Testis (tissue), 3 donors: ENCODE measurements around the gene TM6SF1. TPM values are rescaled to one million over a fixed set of nuclear protein-coding genes. Genes with fewer than 3 reads are reported as not detected.
"Not testable (repeated sequence)": the region's sequence is repeated elsewhere in the genome, so short reads cannot be mapped to it uniquely, and the experiment has no call there.

Experiments used
- DNase-seq: peaks from one replicate; pipeline ENCODE4 v3.0.0-alpha.2; 2019
- H3K27ac ChIP-seq, 2 donors: fragments of 200-600 bp; sonication (generic); one replicate each; pipeline ENCODE4 v1.5.1; 2019
- H3K27me3 ChIP-seq: fragments of 200-600 bp; sonication (generic); one replicate; pipeline ENCODE4 v1.5.1; 2019
- H3K36me3 ChIP-seq: fragments of 200-600 bp; sonication (generic); one replicate; pipeline ENCODE4 v1.5.1; 2017; ENCODE audit warnings: low read depth; ENCODE audit errors: missing control alignments
- H3K4me1 ChIP-seq: fragments of 200-600 bp; sonication (generic); one replicate; pipeline ENCODE4 v1.5.1; 2019
- H3K4me3 ChIP-seq, 2 donors: fragments of 200-600 bp; sonication (generic); one replicate each; pipeline ENCODE4 v1.5.1; 2017 to 2019
- H3K9me3 ChIP-seq: fragments of 200-600 bp; sonication (generic); one replicate; pipeline ENCODE4 v1.5.1; 2017
- CTCF ChIP-seq, 3 experiments: fragments of 450-650 bp in 2 of 3; fragments of 200-600 bp in 1 of 3; sonication (generic) in 1 of 3; IDR thresholded peaks; one replicate each; pipeline ENCODE4 v1.5.1; 2016 to 2019; ENCODE audit warnings: antibody characterized with exemption in 3 of 3, mild to moderate bottlenecking in 2 of 3, moderate library complexity in 1 of 3
- POLR2A ChIP-seq: fragments of 450-650 bp; IDR thresholded peaks from one replicate; pipeline ENCODE4 v1.6.1; 2017; ENCODE audit warnings: antibody characterized with exemption, mild to moderate bottlenecking, moderate library complexity
- WGBS, 2 donors: methylation state at CpG; one replicate each; pipeline ENCODE4 v1.1.5; 2018; 5-methylcytosine and 5-hydroxymethylcytosine counted together
- intact Hi-C: fragments of 100-400 bp; cut with DNase I; formaldehyde crosslinking; loops from one replicate; pipeline ENCODE4 v1.15.1; 2023; ENCODE audit warnings: low total_unique reads
- polyA plus RNA-seq: library from polyadenylated mRNA; stranded (reverse); fragments of 350-450 nt; fragmentation: Illumina TruSeq; extraction: RNeasy Lipid Tissue Mini Kit (QIAGEN cat#74804); gene quantifications from one replicate; pipeline ENCODE4 v1.2.3, GENCODE V29; 2014; ENCODE audit warnings: low read depth, low replicate concordance; ENCODE audit not compliant: insufficient read depth
- total RNA-seq, 2 donors: library from RNA; depleted of rRNA; stranded (reverse); fragments of >200 nt; gene quantifications; one replicate each; pipeline ENCODE4 v1.2.3, GENCODE V29; 2016

Gene TM6SF1
- total and polyA plus RNA-seq, 3 donors from 2014 or later = 3.0 to 9.7 (median 5.0) TPM

GRCh38 chr15:83164771-83165404 lies 57.4 kb downstream of the TM6SF1 start:
- no peak overlapping the region for H3K4me3 ChIP-seq
- H3K9me3 ChIP-seq = no peaks in the 10 kb centered on the region
- H3K4me1 ChIP-seq = peaks cover 9% of the 10 kb centered on the region
- TF ChIP-seq CTCF (IDR thresholded peaks at IDR 0.05) = no peak
- intact Hi-C loops = no loop called here
- no peaks in the 10 kb centered on the region for H3K36me3 ChIP-seq
- WGBS, 2 donors = 83 to 88% methylated on average over 4 of the region's 4 CpGs
- no peak for DNase-seq
- H3K27ac ChIP-seq = peak overlapping the region in 1 of 2 donors; percentile 23
- no peaks in the 10 kb centered on the region for H3K27me3 ChIP-seq

GRCh38 chr15:83166218-83166617 lies 58.8 kb downstream of the TM6SF1 start:
- TF ChIP-seq CTCF (IDR thresholded peaks at IDR 0.05) (no peak), POLR2A (no peak)

GRCh38 chr15:83166830-83167229 lies 59.4 kb downstream of the TM6SF1 start:
- Histone ChIP-seq H3K4me3 (no peak overlapping the region), H3K4me1 (peaks cover 9% of the 10 kb centered on the region), H3K9me3 (no peaks in the 10 kb centered on the region), H3K27me3 (no peaks in the 10 kb centered on the region), H3K27ac (no peak overlapping the region), H3K36me3 (no peaks in the 10 kb centered on the region)
- TF ChIP-seq POLR2A = no peak
- no peak for TF ChIP-seq CTCF (IDR thresholded peaks at IDR 0.05)
- intact Hi-C loops = no loop called here
- WGBS, 2 donors = 90 to 95% methylated on average over 2 of the region's 2 CpGs
- DNase-seq = no peak

More at GRCh38 chr15:83166218-83166617, 58.8 kb downstream of the TM6SF1 start:
- H3K27ac ChIP-seq = no peak overlapping the region
- H3K27me3 ChIP-seq = no peaks in the 10 kb centered on the region
- intact Hi-C loops = no loop called here
- no peaks in the 10 kb centered on the region for H3K36me3 ChIP-seq
- H3K9me3 ChIP-seq = no peaks in the 10 kb centered on the region
- 64 to 80% methylated on average over 3 of the region's 3 CpGs for WGBS, 2 donors
- DNase-seq = no peak
- H3K4me3 ChIP-seq = no peak overlapping the region
- peaks cover 9% of the 10 kb centered on the region for H3K4me1 ChIP-seq

GRCh38 chr15:83169576-83169975 lies 62.1 kb downstream of the TM6SF1 start:
- H3K4me3 ChIP-seq, H3K36me3 ChIP-seq, DNase-seq, H3K27me3 ChIP-seq, H3K27ac ChIP-seq, H3K4me1 ChIP-seq, intact Hi-C loops, H3K9me3 ChIP-seq: not testable (repeated sequence)
- 91 to 94% methylated on average over 5 of the region's 5 CpGs for WGBS, 2 donors

GRCh38 chr15:83170474-83171165 lies 63.2 kb downstream of the TM6SF1 start:
- no peak overlapping the region for H3K27ac ChIP-seq
- 86 to 87% methylated on average over 4 of the region's 4 CpGs for WGBS, 2 donors
- TF ChIP-seq CTCF (IDR thresholded peaks at IDR 0.05) = no peak
- TF ChIP-seq POLR2A = no peak
- H3K9me3 ChIP-seq = no peaks in the 10 kb centered on the region
- intact Hi-C loops = no loop called here
- no peak overlapping the region for H3K4me3 ChIP-seq
- peaks cover 5% of the 10 kb centered on the region for H3K4me1 ChIP-seq
- no peaks in the 10 kb centered on the region for H3K36me3 ChIP-seq
- no peak for DNase-seq
- no peaks in the 10 kb centered on the region for H3K27me3 ChIP-seq
